HepG2 (cell line): ENCODE data around the gene GRB7. TPM values are rescaled to one million over a fixed set of nuclear protein-coding genes. Genes with fewer than 3 reads are reported as not detected.

Source experiments
- ATAC-seq: fragments of 200-7000 bp; cut with Tn5 transposase; 3 replicates; pipeline ENCODE4 v1.9.1; 2020; ENCODE audit warnings: mild to moderate bottlenecking, moderate library complexity
- BruUV-seq: library from RNA; stranded (reverse); fragments of 400-500 nt; replicated peaks from 2 replicates; lab custom pipeline; 2021; lab: Mats Ljungman, UMichigan
- CTCF ChIA-PET: fragments of 300-600 bp; formaldehyde crosslinking; extraction: SDS; loops from one replicate; lab custom pipeline; 2021; ENCODE audit warnings: low total read pairs, inconsistent platforms, low intra/inter-chr PET ratio; lab: Yijun Ruan, JAX
- POLR2A ChIA-PET: fragments of 350-600 bp; sonication (Branson Sonifier 250); formaldehyde crosslinking; loops from one replicate; lab custom pipeline; 2020; ENCODE audit warnings: antibody characterized with exemption, inconsistent platforms; lab: Yijun Ruan, JAX
- DNase-seq: peaks from one replicate; pipeline ENCODE4 v3.0.0-alpha.2; 2015; ENCODE audit warnings: low spot score
- FAIRE-seq: peaks from 3 replicates; lab custom pipeline; 2011; peaks lifted over from hg19 to GRCh38; lab: Jason Lieb, UNC
- H2AFZ ChIP-seq: one replicate; pipeline ENCODE4 v1.6.1; 2011; ENCODE audit warnings: low read length, inconsistent platforms
- H3K27ac ChIP-seq: fragments of 300-600 bp; 3 replicates; pipeline ENCODE4 v1.8.0; 2011; ENCODE audit warnings: mixed run types, mild to moderate bottlenecking, mixed read lengths, low read length, inconsistent platforms; ENCODE audit not compliant: insufficient read depth; ENCODE audit errors: extremely low read length
- H3K27me3 ChIP-seq, 2 experiments: fragments of 200-600 bp in 1 of 2; 2 replicates in 1 of 2; 3 replicates in 1 of 2; pipeline versions ENCODE4 v1.6.0 to v1.8.0; 2011; ENCODE audit warnings: low read length in 2 of 2, mild to moderate bottlenecking in 2 of 2, moderate library complexity in 2 of 2, inconsistent platforms in 1 of 2; ENCODE audit not compliant: insufficient read depth in 2 of 2, control insufficient read depth in 1 of 2
- H3K36me3 ChIP-seq, 2 experiments: fragments of 200-600 bp in 1 of 2; replicated peaks in 1 of 2; 2 replicates in 1 of 2; 3 replicates in 1 of 2; pipeline versions ENCODE4 v1.5.1 to v1.8.0; 2011; ENCODE audit warnings: low read length in 2 of 2, inconsistent platforms in 1 of 2; ENCODE audit not compliant: insufficient read depth in 2 of 2, control insufficient read depth in 1 of 2
- H3K4me1 ChIP-seq: 2 replicates; pipeline ENCODE4 v1.5.1; 2012; ENCODE audit warnings: low read length, inconsistent platforms; ENCODE audit not compliant: insufficient read depth
- H3K4me2 ChIP-seq: 2 replicates; pipeline ENCODE4 v1.6.0; 2011; ENCODE audit warnings: low read depth, low read length, inconsistent platforms
- H3K4me3 ChIP-seq, 3 experiments: fragments of 200-600 bp in 1 of 3; sonication (generic), shearing (Covaris generic) in 1 of 3; replicated peaks in 1 of 3; 2 replicates each; pipeline ENCODE4 v1.5.1; 2011 to 2016; ENCODE audit warnings: low read length in 3 of 3, inconsistent platforms in 2 of 3, low read depth in 2 of 3, mild to moderate bottlenecking in 2 of 3, control low read depth in 1 of 3, mixed read lengths in 1 of 3; ENCODE audit not compliant: insufficient read depth in 1 of 3
- H3K79me2 ChIP-seq: one replicate; pipeline ENCODE4 v1.6.1; 2011; ENCODE audit warnings: low read length, inconsistent platforms; ENCODE audit not compliant: insufficient read depth
- H3K9ac ChIP-seq: 2 replicates; pipeline ENCODE4 v1.6.0; 2011; ENCODE audit warnings: mild to moderate bottlenecking, low read depth, low read length, inconsistent platforms; ENCODE audit not compliant: insufficient read depth
- H3K9me3 ChIP-seq: 2 replicates; pipeline ENCODE4 v1.5.1; 2012; ENCODE audit warnings: mild to moderate bottlenecking, low read length
- H4K20me1 ChIP-seq: 2 replicates; pipeline ENCODE4 v1.6.0; 2011; ENCODE audit warnings: inconsistent platforms, mild to moderate bottlenecking, low read length, moderate library complexity; ENCODE audit not compliant: insufficient read depth
- MBD4 ChIP-seq: IDR thresholded peaks from 2 replicates; pipeline ENCODE4 v1.6.1; 2012; ENCODE audit warnings: low read length, inconsistent platforms, borderline replicate concordance
- MEIS1 ChIP-seq: sonication (generic); formaldehyde crosslinking; IDR thresholded peaks from 2 replicates; pipeline ENCODE4 v1.9.0; 2021; ENCODE audit warnings: mild to moderate bottlenecking, missing genetic modification reagents, moderate library complexity, borderline replicate concordance
- NR2F6 ChIP-seq, 2 experiments: IDR thresholded peaks; 2 replicates each; pipeline ENCODE4 v1.6.1; 2016; ENCODE audit warnings: antibody characterized with exemption in 1 of 2, mild to moderate bottlenecking in 1 of 2
- PHF21A ChIP-seq: sonication (generic); formaldehyde crosslinking; IDR thresholded peaks from 2 replicates; pipeline ENCODE4 v1.5.0; 2020; ENCODE audit warnings: mild to moderate bottlenecking, missing genetic modification reagents
- POLR2A ChIP-seq, 2 experiments: IDR thresholded peaks; 2 replicates each; pipeline ENCODE4 v1.6.1; 2011; ENCODE audit warnings: low read depth in 2 of 2, low read length in 2 of 2, mild to moderate bottlenecking in 1 of 2, moderate library complexity in 1 of 2; ENCODE audit not compliant: insufficient read depth in 1 of 2
- POLR2AphosphoS5 ChIP-seq: IDR thresholded peaks from 2 replicates; pipeline ENCODE4 v1.6.1; 2012; ENCODE audit warnings: low read depth, low read length
- POLR2G ChIP-seq: fragments of 200-400 bp; formaldehyde crosslinking; IDR thresholded peaks from 2 replicates; pipeline ENCODE4 v1.6.1; 2018; ENCODE audit warnings: mild to moderate bottlenecking, low read depth, low read length, moderate library complexity
- SOX6 ChIP-seq, 2 experiments: fragments of 450-650 bp in 1 of 2; sonication (generic) in 1 of 2; formaldehyde crosslinking in 1 of 2; IDR thresholded peaks; 2 replicates each; pipeline versions ENCODE4 v1.4.0 to v1.6.1; 2017 to 2020; ENCODE audit warnings: antibody characterized with exemption in 1 of 2, mild to moderate bottlenecking in 1 of 2, missing genetic modification reagents in 1 of 2
- TGIF2 ChIP-seq: IDR thresholded peaks from 2 replicates; pipeline ENCODE4 v1.6.1; 2016; ENCODE audit warnings: control low read depth, missing compliant biosample characterization
- ZFP90 ChIP-seq: sonication (generic); formaldehyde crosslinking; IDR thresholded peaks from 2 replicates; pipeline ENCODE4 v1.8.0; 2022; ENCODE audit warnings: missing genetic modification reagents, mild to moderate bottlenecking, inconsistent platforms, borderline replicate concordance
- ZNF274 ChIP-seq: sonication (generic); formaldehyde crosslinking; IDR thresholded peaks from 2 replicates; pipeline ENCODE4 v1.5.1; 2020; ENCODE audit warnings: mild to moderate bottlenecking, missing genetic modification reagents
- ZNF543 ChIP-seq: sonication (generic); formaldehyde crosslinking; IDR thresholded peaks from 2 replicates; pipeline ENCODE4 v1.4.0; 2020; ENCODE audit warnings: mild to moderate bottlenecking, missing genetic modification reagents
- ZNF660 ChIP-seq: sonication (generic); formaldehyde crosslinking; IDR thresholded peaks from 2 replicates; pipeline ENCODE4 v1.5.1; 2020; ENCODE audit warnings: mild to moderate bottlenecking, low read depth, missing genetic modification reagents, borderline replicate concordance
- WGBS: methylation state at CpG from one replicate; pipeline ENCODE4 v1.1.6; 2017; ENCODE audit warnings: low lambda C conversion rate; 5-methylcytosine and 5-hydroxymethylcytosine counted together
- in situ Hi-C: cut with HindIII; loops from 2 replicates; pipeline ENCODE4 v1.10.0; 2017; ENCODE audit warnings: low pct_unique_long_range_greater_than_20kb; ENCODE audit not compliant: extremely low pct_ligation_motif_present
- intact Hi-C: fragments of 100-400 bp; cut with micrococcal nuclease; formaldehyde crosslinking; loops from one replicate; pipeline ENCODE4 v1.10.0; 2022; ENCODE audit not compliant: unreplicated experiment
- polyA plus RNA-seq, 8 experiments: library from polyadenylated mRNA; depleted of rRNA in 3 of 8; stranded (reverse) in 7 of 8; unstranded in 1 of 8; fragments of >200 nt; fragmentation: Illumina TruSeq in 4 of 8; extraction: Trizol in 4 of 8; gene quantifications; 2 replicates each; pipeline versions ENCODE4 v1.2.1 to v1.2.3, GENCODE V29; 2011 to 2016; ENCODE audit warnings: low read depth in 4 of 8, missing spikeins in 1 of 8, mixed read lengths in 1 of 8; ENCODE audit not compliant: insufficient read depth in 1 of 8
- total RNA-seq, 5 experiments: library from RNA; depleted of rRNA; stranded (reverse); fragments of >200 nt; fragmentation: Illumina TruSeq; extraction: Trizol; gene quantifications; 2 replicates each; pipeline ENCODE4 v1.2.3, GENCODE V29; 2016; ENCODE audit warnings: low read depth in 1 of 5
- TF ChIP-seq, protein P1 (sequence below): sonication (generic); IDR thresholded peaks from 2 replicates; pipeline ENCODE4 v1.6.1; 2016; ENCODE audit warnings: low read depth, borderline replicate concordance
- TF ChIP-seq, protein P2 (sequence below): sonication (generic); formaldehyde crosslinking; conservative IDR thresholded peaks from 2 replicates; pipeline ENCODE4 v1.8.1; 2023; ENCODE audit warnings: missing genetic modification reagents
- TF ChIP-seq, protein P3 (sequence below): sonication (generic); formaldehyde crosslinking; IDR thresholded peaks from 2 replicates; pipeline ENCODE4 v1.5.1; 2020; ENCODE audit warnings: missing genetic modification reagents, mild to moderate bottlenecking, borderline replicate concordance
- TF ChIP-seq, protein P4 (sequence below): IDR thresholded peaks from 2 replicates; pipeline ENCODE4 v1.6.1; 2012; ENCODE audit warnings: low read length, improper control_type of control experiment

The GRB7 gene
- total and polyA plus RNA-seq, 2 of the 13 experiments (the other 11 are each of a cell fraction or from before 2014, with no cell fraction given), result 60.2 to 77.7 TPM

DNA sequence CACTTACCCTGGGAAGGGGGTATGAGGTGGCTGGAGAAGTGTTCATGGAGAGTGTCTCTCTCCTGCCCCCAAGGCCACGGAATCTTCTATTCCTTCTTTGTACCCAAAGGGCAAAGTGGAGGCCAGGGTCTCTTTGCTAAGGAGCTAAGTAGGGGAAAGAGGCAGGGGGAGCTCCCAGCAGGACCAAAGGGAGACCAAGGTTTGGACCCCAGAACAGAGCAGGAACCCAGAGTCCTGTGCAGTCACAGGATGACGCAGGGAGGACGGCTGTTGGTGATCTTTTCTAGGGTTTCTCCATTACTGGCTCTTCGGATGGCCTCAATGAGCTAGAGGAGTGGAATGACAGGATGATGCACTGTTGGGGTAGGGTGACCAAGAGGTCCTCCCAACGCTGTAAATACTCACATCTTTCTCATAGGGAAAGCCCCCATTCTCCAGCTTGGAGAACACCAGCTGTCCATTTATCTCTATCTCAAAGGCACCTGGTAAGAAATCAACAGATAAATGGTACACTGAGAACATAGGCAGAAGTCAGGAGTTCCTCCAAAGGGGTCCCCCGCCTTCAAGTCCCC is 8.4 kb upstream of the GRB7 start:
- Histone ChIP-seq H3K9ac (peak overlapping the region; percentile 84), H3K9me3 (no peaks in the 10 kb centered on the region), H3K4me3 (peak overlapping the region; percentile 68 to 81 (median 74)), H3K36me3 (peaks cover 16 to 44% of the 10 kb centered on the region in 2 experiments; a peak in 4 of 5 replicates), H3K27me3 (no peaks in the 10 kb centered on the region), H2AFZ (no peak overlapping the region), H3K4me1 (peaks cover 19% of the 10 kb centered on the region), H3K79me2 (peaks cover 4% of the 10 kb centered on the region), H3K4me2 (peak overlapping the region; percentile 94), H4K20me1 (no peaks in the 10 kb centered on the region), H3K27ac (peak overlapping the region; percentile 65)
- in situ Hi-C loops (no loop called here), intact Hi-C loops (no loop called here)
- 81% methylated on average over 6 of the region's 6 CpGs for WGBS
- FAIRE-seq (no peak), DNase-seq (no peak), ATAC-seq (no peak)
- ChIA-PET CTCF (interaction anchor here (1.1 to 3.1 kb wide), 4 partner anchors 21 to 107 kb away, joined by 4 to 29 read pairs (median 12); no protein-coding TSS in a partner anchor), POLR2A (interaction anchor here (0.6 to 4.0 kb wide), 23 partner anchors 8 to 469 kb away, joined by 3 to 70 read pairs (median 4); partner anchors contain the start of genes ERBB2, GRB7, LRRC3C and ORMDL3)
- no TSS peak for BruUV-seq
- TF ChIP-seq, protein P1, sequence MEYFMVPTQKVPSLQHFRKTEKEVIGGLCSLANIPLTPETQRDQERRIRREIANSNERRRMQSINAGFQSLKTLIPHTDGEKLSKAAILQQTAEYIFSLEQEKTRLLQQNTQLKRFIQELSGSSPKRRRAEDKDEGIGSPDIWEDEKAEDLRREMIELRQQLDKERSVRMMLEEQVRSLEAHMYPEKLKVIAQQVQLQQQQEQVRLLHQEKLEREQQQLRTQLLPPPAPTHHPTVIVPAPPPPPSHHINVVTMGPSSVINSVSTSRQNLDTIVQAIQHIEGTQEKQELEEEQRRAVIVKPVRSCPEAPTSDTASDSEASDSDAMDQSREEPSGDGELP, result no peak
- TF ChIP-seq ZNF660 (CRISPR knock-in tag) (no peak), TGIF2 (CRISPR knock-in tag) (no peak), POLR2A (IDR thresholded peaks at IDR 0.05; ENCODE audit: insufficient read depth in 1 of 2, low read depth in 2 of 2, low read length in 2 of 2) (peak; percentile 24 to 45; a peak in 1 of 4 replicates), POLR2G (0 out of 2 replicates have a peak, but pooled peaks have one; percentile 5), ZNF274 (CRISPR knock-in tag) (no peak), ZFP90 (CRISPR knock-in tag) (no peak), PHF21A (CRISPR knock-in tag) (no peak), ZNF543 (CRISPR knock-in tag) (no peak), MEIS1 (no peak), MBD4 (no peak), NR2F6 (IDR thresholded peaks at IDR 0.05) (no peak), NR2F6 (CRISPR knock-in tag; IDR thresholded peaks at IDR 0.05) (no peak), POLR2AphosphoS5 (no peak), SOX6 (IDR thresholded peaks at IDR 0.05) (no peak), SOX6 (CRISPR knock-in tag; IDR thresholded peaks at IDR 0.05) (no peak)
- TF ChIP-seq, protein P2, sequence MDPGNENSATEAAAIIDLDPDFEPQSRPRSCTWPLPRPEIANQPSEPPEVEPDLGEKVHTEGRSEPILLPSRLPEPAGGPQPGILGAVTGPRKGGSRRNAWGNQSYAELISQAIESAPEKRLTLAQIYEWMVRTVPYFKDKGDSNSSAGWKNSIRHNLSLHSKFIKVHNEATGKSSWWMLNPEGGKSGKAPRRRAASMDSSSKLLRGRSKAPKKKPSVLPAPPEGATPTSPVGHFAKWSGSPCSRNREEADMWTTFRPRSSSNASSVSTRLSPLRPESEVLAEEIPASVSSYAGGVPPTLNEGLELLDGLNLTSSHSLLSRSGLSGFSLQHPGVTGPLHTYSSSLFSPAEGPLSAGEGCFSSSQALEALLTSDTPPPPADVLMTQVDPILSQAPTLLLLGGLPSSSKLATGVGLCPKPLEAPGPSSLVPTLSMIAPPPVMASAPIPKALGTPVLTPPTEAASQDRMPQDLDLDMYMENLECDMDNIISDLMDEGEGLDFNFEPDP (CRISPR knock-in tag), result 0 out of 2 replicates have a peak, but pooled peaks have one; percentile 45
- TF ChIP-seq, protein P3, sequence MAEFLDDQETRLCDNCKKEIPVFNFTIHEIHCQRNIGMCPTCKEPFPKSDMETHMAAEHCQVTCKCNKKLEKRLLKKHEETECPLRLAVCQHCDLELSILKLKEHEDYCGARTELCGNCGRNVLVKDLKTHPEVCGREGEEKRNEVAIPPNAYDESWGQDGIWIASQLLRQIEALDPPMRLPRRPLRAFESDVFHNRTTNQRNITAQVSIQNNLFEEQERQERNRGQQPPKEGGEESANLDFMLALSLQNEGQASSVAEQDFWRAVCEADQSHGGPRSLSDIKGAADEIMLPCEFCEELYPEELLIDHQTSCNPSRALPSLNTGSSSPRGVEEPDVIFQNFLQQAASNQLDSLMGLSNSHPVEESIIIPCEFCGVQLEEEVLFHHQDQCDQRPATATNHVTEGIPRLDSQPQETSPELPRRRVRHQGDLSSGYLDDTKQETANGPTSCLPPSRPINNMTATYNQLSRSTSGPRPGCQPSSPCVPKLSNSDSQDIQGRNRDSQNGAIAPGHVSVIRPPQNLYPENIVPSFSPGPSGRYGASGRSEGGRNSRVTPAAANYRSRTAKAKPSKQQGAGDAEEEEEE (CRISPR knock-in tag), result no peak; the same call in 1 of the 2 replicates
- TF ChIP-seq, protein P4, sequence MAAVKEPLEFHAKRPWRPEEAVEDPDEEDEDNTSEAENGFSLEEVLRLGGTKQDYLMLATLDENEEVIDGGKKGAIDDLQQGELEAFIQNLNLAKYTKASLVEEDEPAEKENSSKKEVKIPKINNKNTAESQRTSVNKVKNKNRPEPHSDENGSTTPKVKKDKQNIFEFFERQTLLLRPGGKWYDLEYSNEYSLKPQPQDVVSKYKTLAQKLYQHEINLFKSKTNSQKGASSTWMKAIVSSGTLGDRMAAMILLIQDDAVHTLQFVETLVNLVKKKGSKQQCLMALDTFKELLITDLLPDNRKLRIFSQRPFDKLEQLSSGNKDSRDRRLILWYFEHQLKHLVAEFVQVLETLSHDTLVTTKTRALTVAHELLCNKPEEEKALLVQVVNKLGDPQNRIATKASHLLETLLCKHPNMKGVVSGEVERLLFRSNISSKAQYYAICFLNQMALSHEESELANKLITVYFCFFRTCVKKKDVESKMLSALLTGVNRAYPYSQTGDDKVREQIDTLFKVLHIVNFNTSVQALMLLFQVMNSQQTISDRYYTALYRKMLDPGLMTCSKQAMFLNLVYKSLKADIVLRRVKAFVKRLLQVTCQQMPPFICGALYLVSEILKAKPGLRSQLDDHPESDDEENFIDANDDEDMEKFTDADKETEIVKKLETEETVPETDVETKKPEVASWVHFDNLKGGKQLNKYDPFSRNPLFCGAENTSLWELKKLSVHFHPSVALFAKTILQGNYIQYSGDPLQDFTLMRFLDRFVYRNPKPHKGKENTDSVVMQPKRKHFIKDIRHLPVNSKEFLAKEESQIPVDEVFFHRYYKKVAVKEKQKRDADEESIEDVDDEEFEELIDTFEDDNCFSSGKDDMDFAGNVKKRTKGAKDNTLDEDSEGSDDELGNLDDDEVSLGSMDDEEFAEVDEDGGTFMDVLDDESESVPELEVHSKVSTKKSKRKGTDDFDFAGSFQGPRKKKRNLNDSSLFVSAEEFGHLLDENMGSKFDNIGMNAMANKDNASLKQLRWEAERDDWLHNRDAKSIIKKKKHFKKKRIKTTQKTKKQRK, result no peak
